ENCODE results near the gene LTA4H.
"Not testable (repeated sequence)": the region's sequence is repeated elsewhere in the genome, so short reads cannot be mapped to it uniquely, and the experiment has no call there.

Gene LTA4H

GRCh38 chr12:96035283-96036236 lies at the start of gene LTA4H:
Gene LTA4H, minus strand, starts transcription at chr12:96035587. Its CDS starts 68 bp downstream, at chr12:96035519.
- DNase-seq (ENCODE audit: low read depth in 2 of 2) = peak; percentile 88 to 93

- no peak for DNase-seq (ENCODE audit: low read depth in 2 of 2)
Observed at GRCh38 chr12:96084624-96085023, 49.2 kb upstream of the LTA4H start.

DNA sequence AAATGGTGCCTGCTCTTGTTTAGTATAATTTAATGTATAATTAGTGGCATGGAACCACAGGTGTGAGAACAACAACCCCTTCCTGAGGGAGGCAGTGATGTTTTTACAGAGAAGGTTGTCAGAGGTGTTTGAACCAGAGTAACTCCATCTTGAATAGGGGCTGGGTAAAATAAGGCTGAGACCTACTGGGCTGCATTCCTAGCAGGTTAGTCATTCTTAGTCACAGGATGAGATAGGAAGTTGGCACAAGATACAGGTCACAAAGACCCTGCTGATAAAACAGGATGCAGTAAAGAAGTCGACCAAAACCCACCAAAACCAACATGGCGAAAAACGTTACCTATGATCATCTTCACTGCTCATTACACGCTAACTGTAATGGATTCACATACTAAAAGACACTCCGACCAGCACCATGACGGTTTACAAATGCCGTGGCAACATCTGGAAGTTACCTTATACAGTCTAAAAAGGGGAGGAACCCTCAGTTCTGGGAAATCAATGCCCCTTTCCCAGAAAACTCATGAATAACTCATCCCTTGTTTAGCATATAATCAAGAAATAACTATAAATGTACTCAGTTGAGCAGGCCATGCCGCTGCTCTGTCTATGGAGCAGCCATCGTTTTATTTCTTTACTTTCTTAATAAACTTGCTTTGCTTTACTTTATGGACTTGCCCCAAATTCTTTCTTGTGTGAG lies 47.8 kb upstream of the LTA4H start:
- no peak for DNase-seq (ENCODE audit: low read depth in 2 of 2)

GRCh38 chr12:96081596-96081995 lies 46.2 kb upstream of the LTA4H start:
- DNase-seq (ENCODE audit: low read depth in 2 of 2) = no peak

DNA sequence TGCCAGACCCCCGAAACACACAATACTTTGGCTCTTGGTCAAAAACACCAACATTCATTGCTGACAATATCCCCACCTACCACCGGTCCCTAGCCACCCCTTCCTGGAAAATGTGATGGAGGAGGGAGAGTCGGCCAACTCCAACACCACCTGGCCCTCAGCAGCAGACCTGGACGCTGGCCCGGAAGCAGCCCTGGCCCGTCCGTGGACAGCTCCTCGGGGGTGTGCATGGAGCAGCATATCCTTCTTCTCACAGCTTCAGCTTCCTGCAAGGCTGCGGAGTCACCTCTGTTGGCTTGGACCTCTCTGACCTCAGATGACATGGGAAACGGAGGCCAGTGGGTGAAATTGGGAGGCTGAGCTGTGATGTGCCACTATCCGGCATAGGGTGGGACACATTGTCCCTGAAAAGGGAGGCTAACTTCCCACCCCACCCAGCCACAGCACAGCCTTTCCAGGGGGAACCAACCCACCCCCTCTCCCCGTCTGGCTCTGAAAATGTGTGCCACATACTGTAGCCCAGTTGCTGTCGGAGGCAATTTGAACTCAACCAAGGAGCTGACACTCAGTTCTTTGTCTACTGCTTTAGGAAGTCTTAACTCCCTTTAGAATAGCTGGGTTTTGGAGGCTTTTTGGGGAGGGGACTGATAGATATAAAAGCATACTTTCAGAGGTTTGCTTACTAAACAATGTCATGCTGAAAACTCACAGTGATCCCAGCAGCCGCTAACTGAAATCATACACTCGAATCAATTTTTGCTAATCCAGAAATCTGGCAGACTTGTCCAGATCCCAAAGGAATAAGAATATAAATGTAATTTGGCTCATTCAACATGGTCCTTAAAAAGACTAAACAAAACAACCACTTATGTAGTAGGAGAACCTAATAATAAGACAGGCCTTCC lies 43.1 kb upstream of the LTA4H start:
- no peak for DNase-seq (ENCODE audit: low read depth in 2 of 2)

GRCh38 chr12:96077081-96077480 lies 41.7 kb upstream of the LTA4H start:
- no peak for DNase-seq (ENCODE audit: low read depth in 2 of 2)

DNA sequence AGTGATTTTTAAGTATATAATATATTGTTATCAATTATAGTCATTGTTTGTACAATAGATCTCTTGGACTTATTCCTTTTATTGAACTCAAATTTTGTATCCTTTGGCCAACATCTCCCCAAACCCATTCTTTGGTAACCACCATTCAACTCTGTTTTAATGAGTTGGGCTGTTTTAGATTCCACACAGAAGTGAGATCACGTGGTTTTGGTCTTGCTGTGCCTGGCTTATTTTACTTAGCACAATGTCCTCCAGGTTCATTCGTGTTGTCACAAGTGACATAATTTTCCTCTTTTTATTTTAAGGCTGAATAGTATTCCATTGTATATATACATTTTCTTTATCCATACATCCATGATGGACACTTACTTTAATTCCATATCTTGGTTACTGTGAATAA lies 40.2 kb upstream of the LTA4H start:
- DNase-seq (ENCODE audit: low read depth in 2 of 2) = no peak

- no peak for DNase-seq (ENCODE audit: low read depth in 2 of 2)
Observed at GRCh38 chr12:96073346-96074330, 38.3 kb upstream of the LTA4H start.

GRCh38 chr12:96070670-96071279 lies 35.4 kb upstream of the LTA4H start:
- DNase-seq (ENCODE audit: low read depth in 2 of 2) = no peak

DNA sequence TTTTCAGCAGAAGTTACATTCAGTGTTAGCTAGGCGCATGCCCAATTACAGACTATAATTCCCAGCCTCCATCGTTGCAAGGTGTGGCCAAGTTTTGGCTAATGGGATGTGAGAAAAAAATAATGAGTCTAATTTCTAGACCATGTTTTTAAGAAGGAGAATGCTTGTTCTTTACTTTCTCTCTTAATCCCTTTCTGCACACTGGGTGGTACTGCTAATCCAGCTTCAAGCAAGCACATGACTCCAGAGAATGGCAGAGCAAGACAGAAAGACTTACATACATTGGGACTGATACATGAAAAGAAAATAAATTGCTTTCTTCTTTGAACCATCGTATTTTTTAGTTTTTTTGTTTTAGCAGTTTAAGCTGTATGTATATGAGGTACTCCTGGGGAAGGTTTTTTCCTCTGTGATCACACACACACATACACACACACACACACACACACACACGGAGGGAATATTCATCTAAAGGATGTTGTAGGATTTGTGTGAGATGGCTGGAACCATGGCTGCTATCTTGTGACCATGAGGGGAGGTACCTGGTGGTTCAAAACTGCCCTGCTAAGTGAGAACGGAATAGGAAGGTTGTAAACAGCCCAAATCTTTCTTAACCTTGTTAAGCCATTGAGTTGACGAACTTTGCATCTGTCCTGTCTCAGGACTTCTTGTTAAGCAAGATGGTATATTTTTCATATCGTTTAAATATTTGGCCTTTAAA lies 34.3 kb upstream of the LTA4H start:
- DNase-seq (ENCODE audit: low read depth in 2 of 2) = no peak

GRCh38 chr12:96068636-96069035 lies 33.2 kb upstream of the LTA4H start:
- DNase-seq (ENCODE audit: low read depth in 2 of 2) = no peak

- DNase-seq (ENCODE audit: low read depth in 2 of 2) = no peak
Observed at GRCh38 chr12:96068111-96068510, 32.7 kb upstream of the LTA4H start.

- DNase-seq (ENCODE audit: low read depth in 2 of 2) = not testable (repeated sequence)
Observed at GRCh38 chr12:96065776-96066175, 30.4 kb upstream of the LTA4H start.

GRCh38 chr12:96064966-96065365 lies 29.6 kb upstream of the LTA4H start:
- DNase-seq (ENCODE audit: low read depth in 2 of 2) = no peak

- no peak for DNase-seq (ENCODE audit: low read depth in 2 of 2)
Observed at GRCh38 chr12:96064271-96064670, 28.9 kb upstream of the LTA4H start.

- no peak for DNase-seq (ENCODE audit: low read depth in 2 of 2)
Observed at GRCh38 chr12:96063046-96063445, 27.7 kb upstream of the LTA4H start.

DNA sequence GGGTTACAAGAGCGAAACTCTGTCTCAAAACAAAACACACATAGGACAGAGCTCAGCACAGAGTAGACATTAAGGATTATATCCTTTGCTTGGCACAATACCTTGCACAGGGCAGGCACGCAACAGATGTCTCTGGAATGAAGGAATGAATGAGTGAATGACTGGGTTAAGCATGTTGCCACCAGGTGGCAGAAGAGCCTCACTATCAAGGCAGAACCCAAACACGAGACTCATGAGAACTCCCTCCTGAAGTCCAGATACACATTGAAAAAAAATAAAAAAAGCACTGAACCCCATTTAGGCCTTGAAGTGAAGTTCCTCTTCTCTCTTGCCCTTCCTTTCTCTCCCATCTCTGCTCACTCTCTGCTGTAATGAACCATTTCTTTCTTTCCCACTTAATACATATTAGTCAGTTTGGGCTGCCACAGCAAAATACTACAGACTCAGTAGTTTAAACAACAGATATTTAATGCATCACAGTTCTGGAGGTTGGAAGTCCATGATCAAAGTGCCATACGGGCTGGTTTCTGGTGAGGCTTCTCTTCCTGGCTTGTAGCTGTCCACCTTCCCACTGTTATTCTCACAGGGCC lies 26.6 kb upstream of the LTA4H start:
- peak; percentile 45 to 59 for DNase-seq (ENCODE audit: low read depth in 2 of 2)

DNA sequence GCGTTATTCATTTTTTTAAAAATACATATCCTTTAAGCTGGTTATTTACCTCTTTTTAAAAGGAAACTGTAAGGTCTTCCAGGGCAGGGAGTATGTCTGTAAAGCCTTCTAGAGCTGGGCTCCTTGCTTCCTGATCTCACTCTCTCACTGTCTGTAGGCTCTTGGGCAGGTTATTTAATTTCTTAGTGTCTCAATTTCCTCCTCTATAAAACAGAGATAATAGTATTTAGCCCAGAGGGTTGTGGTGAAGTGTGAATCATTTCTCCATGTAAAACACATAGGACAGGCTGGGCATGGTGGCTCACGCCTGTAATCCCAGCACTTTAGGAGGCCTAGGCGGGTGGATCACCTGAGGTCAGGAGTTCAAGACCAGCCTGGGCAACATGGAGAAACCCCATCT lies 25.9 kb upstream of the LTA4H start:
- DNase-seq (ENCODE audit: low read depth in 2 of 2) = no peak

- no peak for DNase-seq (ENCODE audit: low read depth in 2 of 2)
Observed at GRCh38 chr12:96060041-96060440, 24.7 kb upstream of the LTA4H start.
